K562 (cell line): ENCODE data around the gene ARMC7. TPM values are rescaled to one million over a fixed set of nuclear protein-coding genes. Genes with fewer than 3 reads are reported as not detected.
A peak's percentile ranks its signal among the peaks of the same experiment; 100 is the strongest.

ENCODE experiments used
- BCL6 ChIP-seq: fragments of 250-450 bp; sonication (Bioruptor Pico); IDR thresholded peaks from 2 replicates; pipeline ENCODE4 v1.4.0; 2020
- CHAMP1 ChIP-seq: fragments of 450-650 bp; IDR thresholded peaks from 2 replicates; pipeline ENCODE4 v1.6.1; 2016; ENCODE audit warnings: mild to moderate bottlenecking
- CREM ChIP-seq: IDR thresholded peaks from 2 replicates; pipeline ENCODE4 v1.6.1; 2014; ENCODE audit warnings: antibody characterized with exemption, low read depth
- DLX4 ChIP-seq: fragments of 250-450 bp; sonication (Bioruptor Pico); IDR thresholded peaks from 2 replicates; pipeline ENCODE4 v1.6.1; 2021; ENCODE audit warnings: mild to moderate bottlenecking
- DPF2 ChIP-seq: fragments of 450-650 bp; IDR thresholded peaks from 2 replicates; pipeline ENCODE4 v1.6.1; 2016
- EGR1 ChIP-seq: fragments of 450-650 bp; conservative IDR thresholded peaks from 2 replicates; pipeline ENCODE4 v1.6.1; 2017; ENCODE audit warnings: mild to moderate bottlenecking
- ELK1 ChIP-seq: sonication (generic); formaldehyde crosslinking; IDR thresholded peaks from 2 replicates; pipeline ENCODE4 v1.8.1; 2022; ENCODE audit warnings: missing genetic modification reagents
- FOXJ3 ChIP-seq: sonication (generic); formaldehyde crosslinking; IDR thresholded peaks from 2 replicates; pipeline ENCODE4 v1.4.0; 2020; ENCODE audit warnings: mild to moderate bottlenecking, missing genetic modification reagents
- KLF16 ChIP-seq: IDR thresholded peaks from 2 replicates; pipeline ENCODE4 v1.6.1; 2016; ENCODE audit warnings: antibody characterized with exemption
- MAFG ChIP-seq: fragments of 450-650 bp; conservative IDR thresholded peaks from 2 replicates; pipeline ENCODE4 v1.6.1; 2016; ENCODE audit warnings: missing genetic modification characterization, missing compliant biosample characterization
- MLLT1 ChIP-seq, 2 experiments: fragments of 450-650 bp; IDR thresholded peaks; 2 replicates each; pipeline ENCODE4 v1.6.1; 2016
- SMARCA4 ChIP-seq: fragments of 450-650 bp; IDR thresholded peaks from 2 replicates; pipeline ENCODE4 v1.6.1; 2016
- SNAPC5 ChIP-seq: fragments of 250-450 bp; sonication (Bioruptor Pico); IDR thresholded peaks from 2 replicates; pipeline ENCODE4 v1.8.0; 2021; ENCODE audit warnings: moderate library complexity, mild to moderate bottlenecking, inconsistent platforms
- SP2 ChIP-seq: IDR thresholded peaks from 2 replicates; pipeline ENCODE4 v1.6.1; 2011; ENCODE audit warnings: mild to moderate bottlenecking, low read depth, low read length, moderate library complexity; ENCODE audit not compliant: poor library complexity, severe bottlenecking; ENCODE audit errors: extremely low read depth
- SRSF1 ChIP-seq: fragments of 200-400 bp; formaldehyde crosslinking; IDR thresholded peaks from 2 replicates; pipeline ENCODE4 v1.6.1; 2017; ENCODE audit warnings: mild to moderate bottlenecking, low read depth, low read length, moderate library complexity
- STAT5B ChIP-seq: fragments of 250-450 bp; sonication (Bioruptor Pico); IDR thresholded peaks from 2 replicates; pipeline ENCODE4 v1.8.0; 2021; ENCODE audit warnings: mild to moderate bottlenecking, inconsistent platforms
- TAF1 ChIP-seq: IDR thresholded peaks from 2 replicates; pipeline ENCODE4 v1.6.1; 2011; ENCODE audit warnings: mild to moderate bottlenecking, low read length, moderate library complexity; ENCODE audit not compliant: insufficient read depth, control insufficient read depth, severe bottlenecking; ENCODE audit errors: extremely low read depth
- TAF9B ChIP-seq: fragments of 450-650 bp; IDR thresholded peaks from 2 replicates; pipeline ENCODE4 v1.6.1; 2018; ENCODE audit warnings: mild to moderate bottlenecking; ENCODE audit not compliant: partially characterized antibody
- XRCC3 ChIP-seq: fragments of 450-650 bp; IDR thresholded peaks from 2 replicates; pipeline ENCODE4 v1.6.1; 2017; ENCODE audit warnings: mild to moderate bottlenecking, moderate library complexity
- ZHX1 ChIP-seq: fragments of 150-350 bp; conservative IDR thresholded peaks from 2 replicates; pipeline ENCODE4 v1.6.1; 2014; ENCODE audit warnings: low read length
- ZNF76 ChIP-seq: fragments of 250-450 bp; sonication (Bioruptor Pico); IDR thresholded peaks from 2 replicates; pipeline ENCODE4 v1.4.0; 2020; ENCODE audit warnings: mild to moderate bottlenecking, moderate library complexity, borderline replicate concordance
- polyA plus RNA-seq, 8 experiments: library from polyadenylated mRNA; depleted of rRNA in 4 of 8; stranded (reverse) in 5 of 8; unstranded in 3 of 8; fragments of >200 nt; fragmentation: Nextera tagmentation in 2 of 8; fragmentation: Illumina TruSeq in 1 of 8; extraction: Ambion mirVana in 2 of 8; extraction: Trizol in 1 of 8; gene quantifications; 2 replicates each; pipeline versions ENCODE4 v1.2.1 to v1.2.3, GENCODE V29; 2011 to 2014; ENCODE audit warnings: inconsistent platforms in 1 of 8, missing spikeins in 1 of 8
- total RNA-seq, 7 experiments: library from RNA; depleted of rRNA in 6 of 7; stranded (reverse); fragments of >200 nt in 6 of 7; fragmentation: Illumina TruSeq in 2 of 7; extraction: Trizol in 2 of 7; gene quantifications; 2 replicates each; pipeline versions ENCODE4 v1.2.1 to v1.2.3, GENCODE V29; 2011 to 2021; ENCODE audit warnings: low replicate concordance in 1 of 7

Gene ARMC7
- total and polyA plus RNA-seq, 9 of the 15 experiments (the other 6 are each of a cell fraction or from before 2014, with no cell fraction given), result 1.4 to 15.2 (median 5.9) TPM

GRCh38 chr17:75131278-75132017, 21.7 kb downstream of the ARMC7 start, which contains the start of gene NT5C (continued):
- no peak for TF ChIP-seq MLLT1 (IDR thresholded peaks at IDR 0.05)
- TF ChIP-seq DLX4 (CRISPR knock-in tag), result no peak
- no peak for TF ChIP-seq ELK1 (CRISPR knock-in tag)
- TF ChIP-seq FOXJ3, result no peak
- no peak for TF ChIP-seq SMARCA4
- TF ChIP-seq SRSF1, result no peak
- TF ChIP-seq TAF9B, result no peak
- no peak for TF ChIP-seq DPF2
- 0 out of 2 replicates have a peak, but pooled peaks have one; percentile 11 for TF ChIP-seq EGR1
- peak; percentile 82 for TF ChIP-seq TAF1
- TF ChIP-seq SP2, result no peak
- TF ChIP-seq MAFG (tag), result no peak
- no peak for TF ChIP-seq XRCC3
- TF ChIP-seq CHAMP1, result no peak
- TF ChIP-seq ZNF76 (CRISPR knock-in tag), result peak; percentile 76; the same call in 1 of the 2 replicates
- TF ChIP-seq SNAPC5, result no peak
- no peak for TF ChIP-seq ZHX1
- TF ChIP-seq KLF16, result no peak
- TF ChIP-seq BCL6 (CRISPR knock-in tag), result no peak
- no peak for TF ChIP-seq STAT5B (CRISPR knock-in tag)
- TF ChIP-seq CREM, result peak; percentile 31; the same call in 1 of the 2 replicates
